Activated T-cell treated with anti-CD3 and anti-CD28 coated beads for 1 hour (primary cell): ENCODE measurements around the gene CACFD1.
"Not testable (repeated sequence)": the region's sequence is repeated elsewhere in the genome, so short reads cannot be mapped to it uniquely, and the experiment has no call there.

Experiments used
- DNase-seq: peaks from one replicate; pipeline ENCODE4 v3.0.0-alpha.2; 2020; ENCODE audit warnings: low read depth

The CACFD1 gene

GRCh38 chr9:133440874-133441273 lies 18.9 kb upstream of the CACFD1 start:
- DNase-seq: no peak

GRCh38 chr9:133441571-133441970 lies 18.2 kb upstream of the CACFD1 start:
- DNase-seq: no peak

DNA sequence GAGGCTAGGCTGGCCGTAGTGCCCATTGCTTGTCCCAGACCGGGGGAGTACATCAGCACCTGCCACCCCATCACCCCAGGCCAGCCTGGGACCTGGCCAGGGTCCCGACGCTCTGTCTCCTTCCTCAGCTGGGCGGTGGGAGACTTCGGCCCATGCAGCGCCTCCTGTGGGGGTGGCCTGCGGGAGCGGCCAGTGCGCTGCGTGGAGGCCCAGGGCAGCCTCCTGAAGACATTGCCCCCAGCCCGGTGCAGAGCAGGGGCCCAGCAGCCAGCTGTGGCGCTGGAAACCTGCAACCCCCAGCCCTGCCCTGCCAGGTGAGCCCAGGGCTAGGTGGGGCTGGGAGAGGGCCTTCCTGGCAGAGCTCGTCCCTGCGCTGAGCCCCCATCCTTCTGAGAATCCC lies 16.5 kb upstream of the CACFD1 start:
- DNase-seq: no peak

GRCh38 chr9:133443982-133444381 lies 15.8 kb upstream of the CACFD1 start:
- no peak for DNase-seq

DNA sequence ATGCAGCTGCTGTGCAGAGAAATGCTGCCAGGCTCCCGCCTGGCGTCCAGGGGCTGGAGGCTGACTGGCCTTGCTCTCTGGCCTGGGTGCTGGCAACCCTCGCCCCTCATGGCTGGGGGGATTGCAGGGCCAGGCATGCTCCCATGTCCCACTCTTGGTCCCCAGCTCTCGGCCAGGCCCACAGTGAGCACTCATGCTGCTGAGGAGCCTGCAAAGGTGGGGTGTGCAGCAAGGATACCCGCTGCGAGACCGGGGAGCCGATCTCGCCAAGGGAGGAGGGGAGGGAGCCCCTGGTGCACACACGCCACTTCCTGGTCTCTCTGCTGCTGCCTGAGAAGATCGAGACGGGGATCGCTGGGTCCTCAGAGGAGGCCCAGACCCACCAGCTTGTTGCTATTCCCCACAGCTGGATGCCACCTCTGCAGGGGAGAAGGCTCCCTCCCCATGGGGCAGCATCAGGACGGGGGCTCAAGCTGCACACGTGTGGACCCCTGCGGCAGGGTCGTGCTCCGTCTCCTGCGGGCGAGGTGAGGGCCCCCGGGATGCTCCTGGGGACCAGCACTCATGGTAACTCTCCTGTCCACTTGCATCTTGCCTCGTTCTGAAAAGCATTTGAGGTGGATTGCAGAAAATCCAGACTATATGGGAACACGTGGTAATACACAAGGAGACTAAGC lies 14.3 kb upstream of the CACFD1 start:
- DNase-seq: no peak

GRCh38 chr9:133448487-133448972 lies 11.2 kb upstream of the CACFD1 start:
- no peak for DNase-seq

DNA sequence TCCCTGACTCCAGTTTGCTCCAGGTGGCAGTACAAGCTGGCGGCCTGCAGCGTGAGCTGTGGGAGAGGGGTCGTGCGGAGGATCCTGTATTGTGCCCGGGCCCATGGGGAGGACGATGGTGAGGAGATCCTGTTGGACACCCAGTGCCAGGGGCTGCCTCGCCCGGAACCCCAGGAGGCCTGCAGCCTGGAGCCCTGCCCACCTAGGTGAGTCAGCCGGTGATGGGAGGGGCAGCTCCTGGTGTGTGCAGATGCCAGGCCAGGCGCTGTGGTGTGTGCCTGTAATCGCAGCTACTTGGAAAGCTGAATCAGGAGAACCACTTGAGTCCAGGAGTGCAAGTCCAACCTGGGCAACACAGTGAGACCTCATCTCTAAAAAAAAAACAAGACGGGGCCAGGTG lies 10.0 kb upstream of the CACFD1 start:
- no peak for DNase-seq

- DNase-seq: not testable (repeated sequence)
Observed at GRCh38 chr9:133451865-133452264, 7.9 kb upstream of the CACFD1 start.

DNA sequence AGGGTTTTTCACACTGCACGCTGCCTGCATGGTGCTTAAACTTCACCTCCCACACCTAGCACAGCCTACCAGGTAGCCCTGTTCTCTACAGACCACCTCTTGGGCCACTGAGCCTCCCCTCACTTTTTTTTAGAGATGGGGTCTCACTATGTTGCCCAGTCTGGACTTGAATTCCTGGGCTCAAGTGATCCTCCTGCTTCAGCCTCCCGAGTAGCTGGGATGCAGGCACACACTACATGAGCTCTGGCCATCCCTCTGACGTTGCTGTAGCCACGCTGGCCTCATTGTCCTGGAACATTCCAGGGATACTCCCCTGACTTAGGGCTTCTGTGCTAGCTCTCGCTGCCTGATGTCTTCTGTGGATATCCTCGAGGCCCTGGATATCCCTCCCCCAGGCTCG lies 7.2 kb upstream of the CACFD1 start:
- no peak for DNase-seq

DNA sequence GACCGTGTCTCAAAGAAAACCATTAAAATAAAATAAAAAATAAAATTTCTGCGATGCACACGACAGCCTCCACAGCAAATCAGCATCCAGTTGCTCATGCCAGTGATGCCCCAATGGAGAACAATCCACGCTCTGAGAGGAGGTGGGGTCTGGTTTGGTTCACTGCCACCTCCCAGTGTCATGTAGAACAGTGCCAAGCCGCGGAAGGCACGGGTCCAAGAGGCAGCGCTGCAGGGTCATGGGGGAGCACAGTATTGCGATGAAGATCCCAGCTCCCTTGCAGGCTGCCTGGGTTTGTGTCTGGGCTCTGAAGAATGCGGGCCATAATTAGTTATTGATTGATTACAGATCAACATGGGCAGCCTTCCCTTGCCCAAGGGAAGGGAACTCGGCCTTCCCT lies 6.1 kb upstream of the CACFD1 start:
- DNase-seq: no peak

- DNase-seq: no peak
Observed at GRCh38 chr9:133454325-133454724, 5.5 kb upstream of the CACFD1 start.

DNA sequence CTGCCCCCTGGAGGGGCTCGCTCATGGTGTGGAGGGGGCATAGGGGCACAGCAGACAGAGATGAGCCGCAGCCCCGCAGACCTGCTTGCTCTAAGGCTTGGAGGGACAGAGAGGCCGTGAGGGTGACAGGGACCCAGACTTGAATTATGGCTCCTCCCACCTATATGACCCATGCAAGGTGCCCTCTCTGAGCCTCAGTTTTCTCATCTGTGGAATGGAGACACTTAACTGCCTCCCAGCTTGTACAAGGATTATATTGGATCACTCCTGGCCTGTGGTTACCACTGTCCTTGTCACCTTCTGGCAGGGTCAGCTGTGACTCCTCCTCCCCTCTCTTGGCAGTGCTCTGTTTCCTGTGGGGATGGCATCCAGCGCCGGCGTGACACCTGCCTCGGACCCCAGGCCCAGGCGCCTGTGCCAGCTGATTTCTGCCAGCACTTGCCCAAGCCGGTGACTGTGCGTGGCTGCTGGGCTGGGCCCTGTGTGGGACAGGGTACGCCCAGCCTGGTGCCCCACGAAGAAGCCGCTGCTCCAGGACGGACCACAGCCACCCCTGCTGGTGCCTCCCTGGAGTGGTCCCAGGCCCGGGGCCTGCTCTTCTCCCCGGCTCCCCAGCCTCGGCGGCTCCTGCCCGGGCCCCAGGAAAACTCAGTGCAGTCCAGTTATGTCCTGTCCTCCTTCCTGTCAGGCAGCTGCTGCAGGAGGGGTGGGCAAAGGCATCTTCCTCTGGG lies 4.7 kb upstream of the CACFD1 start:
- no peak for DNase-seq

DNA sequence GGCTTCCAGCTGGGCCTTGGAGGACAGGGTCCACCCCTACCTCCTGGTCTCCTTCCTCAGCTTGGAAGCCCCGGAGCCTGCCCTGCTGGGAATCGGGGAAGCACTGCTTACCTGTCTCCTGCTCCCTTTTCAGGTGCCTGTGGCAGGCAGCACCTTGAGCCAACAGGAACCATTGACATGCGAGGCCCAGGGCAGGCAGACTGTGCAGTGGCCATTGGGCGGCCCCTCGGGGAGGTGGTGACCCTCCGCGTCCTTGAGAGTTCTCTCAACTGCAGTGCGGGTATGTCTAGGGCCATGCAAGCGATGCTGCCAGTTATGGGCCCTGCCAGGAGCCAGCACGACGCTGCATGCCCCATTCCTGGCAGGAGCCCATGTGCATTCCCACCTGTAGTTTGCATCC lies 3.8 kb upstream of the CACFD1 start:
- no peak for DNase-seq

DNA sequence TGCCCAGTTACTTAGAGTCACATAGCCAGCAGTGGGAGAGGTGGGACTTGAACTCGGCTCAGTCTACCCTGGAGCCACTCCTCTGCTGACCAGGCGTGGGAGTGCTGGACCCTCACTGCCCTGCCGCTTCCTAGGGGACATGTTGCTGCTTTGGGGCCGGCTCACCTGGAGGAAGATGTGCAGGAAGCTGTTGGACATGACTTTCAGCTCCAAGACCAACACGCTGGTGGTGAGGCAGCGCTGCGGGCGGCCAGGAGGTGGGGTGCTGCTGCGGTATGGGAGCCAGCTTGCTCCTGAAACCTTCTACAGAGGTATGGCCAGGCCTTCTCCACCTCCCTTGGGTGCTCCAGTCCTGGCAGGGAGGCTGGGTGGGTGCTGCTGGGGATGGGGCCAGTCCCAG lies 3.4 kb upstream of the CACFD1 start:
- no peak for DNase-seq

- no peak for DNase-seq
Observed at GRCh38 chr9:133457233-133457632, 2.5 kb upstream of the CACFD1 start.

DNA sequence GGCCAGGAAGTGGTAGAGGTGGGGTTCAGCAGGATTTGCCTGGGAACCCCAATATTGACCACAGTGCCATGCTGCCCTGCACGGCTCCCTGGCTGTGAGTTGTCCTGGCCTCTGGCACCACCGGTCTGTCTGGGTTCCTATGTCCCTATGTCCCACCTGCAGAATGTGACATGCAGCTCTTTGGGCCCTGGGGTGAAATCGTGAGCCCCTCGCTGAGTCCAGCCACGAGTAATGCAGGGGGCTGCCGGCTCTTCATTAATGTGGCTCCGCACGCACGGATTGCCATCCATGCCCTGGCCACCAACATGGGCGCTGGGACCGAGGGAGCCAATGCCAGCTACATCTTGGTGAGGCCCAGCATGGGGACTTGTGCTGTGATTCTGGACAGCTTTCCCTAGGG lies 2.0 kb upstream of the CACFD1 start:
- no peak for DNase-seq

DNA sequence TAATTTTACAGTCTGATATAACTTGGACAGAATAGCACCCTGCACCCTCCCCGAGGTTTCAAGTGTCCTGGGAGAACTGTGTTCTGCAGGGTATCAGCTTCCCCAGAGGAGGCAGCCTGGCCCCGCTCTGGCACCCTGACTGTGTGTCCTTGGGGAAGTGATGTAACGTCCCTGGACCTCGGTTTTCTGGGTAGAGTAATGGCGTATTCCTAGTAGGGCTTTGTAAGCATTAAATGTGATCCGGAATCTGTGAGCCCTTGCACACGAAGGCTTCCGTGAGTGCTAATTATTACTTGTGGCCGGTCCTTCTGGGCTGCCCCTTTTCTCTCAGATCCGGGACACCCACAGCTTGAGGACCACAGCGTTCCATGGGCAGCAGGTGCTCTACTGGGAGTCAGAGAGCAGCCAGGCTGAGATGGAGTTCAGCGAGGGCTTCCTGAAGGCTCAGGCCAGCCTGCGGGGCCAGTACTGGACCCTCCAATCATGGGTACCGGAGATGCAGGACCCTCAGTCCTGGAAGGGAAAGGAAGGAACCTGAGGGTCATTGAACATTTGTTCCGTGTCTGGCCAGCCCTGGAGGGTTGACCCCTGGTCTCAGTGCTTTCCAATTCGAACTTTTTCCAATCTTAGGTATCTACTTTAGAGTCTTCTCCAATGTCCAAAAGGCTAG lies 1.0 kb upstream of the CACFD1 start:
- DNase-seq: no peak

DNA sequence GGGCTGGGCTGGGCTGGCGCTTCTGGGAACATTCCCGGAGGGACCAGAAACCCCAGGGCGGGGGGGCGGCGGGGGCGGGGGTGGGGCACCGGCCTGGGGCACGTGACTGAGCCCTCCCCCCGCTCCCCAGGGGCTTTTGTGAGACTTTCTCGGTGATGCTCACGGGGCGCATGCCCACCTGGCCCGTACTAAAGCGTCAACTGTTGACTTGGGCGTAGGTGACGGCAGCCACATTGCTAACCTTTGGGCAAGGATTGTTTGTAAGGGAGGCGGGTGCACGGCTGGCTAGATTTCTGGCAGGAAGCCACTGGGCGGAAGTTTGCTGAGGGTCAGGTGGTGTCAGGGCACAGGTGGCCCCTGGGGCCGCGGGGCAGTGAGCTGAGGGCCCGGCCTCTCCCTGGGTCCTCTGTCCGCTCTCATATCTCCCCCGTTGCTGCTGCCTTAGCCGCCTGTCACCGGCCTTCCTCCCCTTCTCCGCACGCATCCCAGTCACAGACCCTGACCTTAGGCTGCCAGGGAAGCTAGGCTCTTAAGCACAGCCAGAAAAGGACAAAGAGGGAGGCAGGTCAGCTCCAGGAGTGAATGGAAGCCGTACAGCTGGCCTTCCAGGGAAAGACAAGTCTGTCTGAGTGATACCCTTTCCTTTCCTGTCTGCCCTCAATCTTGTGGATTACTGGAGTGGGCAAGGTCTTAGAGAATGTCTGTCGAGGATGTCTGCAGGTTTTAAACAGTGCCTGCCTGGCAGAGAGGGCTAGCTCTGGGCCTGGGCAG lies 812 bp downstream of the CACFD1 start:
- no peak for DNase-seq

DNA sequence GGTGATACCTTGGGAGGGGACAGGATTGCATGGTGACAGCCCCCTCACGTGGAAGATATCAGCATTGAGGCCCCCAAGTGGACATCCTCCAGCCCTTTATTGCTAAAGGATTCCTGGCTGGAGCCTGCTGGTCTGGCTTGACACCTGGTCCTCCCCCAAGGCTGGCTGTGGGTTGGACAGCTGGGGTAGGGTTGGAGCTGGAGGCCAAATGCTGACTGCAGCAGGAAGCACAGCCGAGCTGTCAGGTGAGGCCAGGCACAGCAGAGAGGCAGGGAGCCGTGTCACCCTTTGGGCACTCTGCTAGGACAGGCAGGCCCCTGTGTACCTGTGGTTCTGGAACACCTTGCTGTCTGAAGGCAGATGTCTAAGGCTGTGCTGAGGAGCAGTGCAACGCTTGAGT lies 2.2 kb downstream of the CACFD1 start:
- DNase-seq: no peak

- no peak for DNase-seq
Observed at GRCh38 chr9:133463234-133463863, 3.6 kb downstream of the CACFD1 start.

- DNase-seq: no peak
Observed at GRCh38 chr9:133463864-133464615, 4.3 kb downstream of the CACFD1 start.
